ENCODE data around the gene ABTB1.

Gene ABTB1

DNA sequence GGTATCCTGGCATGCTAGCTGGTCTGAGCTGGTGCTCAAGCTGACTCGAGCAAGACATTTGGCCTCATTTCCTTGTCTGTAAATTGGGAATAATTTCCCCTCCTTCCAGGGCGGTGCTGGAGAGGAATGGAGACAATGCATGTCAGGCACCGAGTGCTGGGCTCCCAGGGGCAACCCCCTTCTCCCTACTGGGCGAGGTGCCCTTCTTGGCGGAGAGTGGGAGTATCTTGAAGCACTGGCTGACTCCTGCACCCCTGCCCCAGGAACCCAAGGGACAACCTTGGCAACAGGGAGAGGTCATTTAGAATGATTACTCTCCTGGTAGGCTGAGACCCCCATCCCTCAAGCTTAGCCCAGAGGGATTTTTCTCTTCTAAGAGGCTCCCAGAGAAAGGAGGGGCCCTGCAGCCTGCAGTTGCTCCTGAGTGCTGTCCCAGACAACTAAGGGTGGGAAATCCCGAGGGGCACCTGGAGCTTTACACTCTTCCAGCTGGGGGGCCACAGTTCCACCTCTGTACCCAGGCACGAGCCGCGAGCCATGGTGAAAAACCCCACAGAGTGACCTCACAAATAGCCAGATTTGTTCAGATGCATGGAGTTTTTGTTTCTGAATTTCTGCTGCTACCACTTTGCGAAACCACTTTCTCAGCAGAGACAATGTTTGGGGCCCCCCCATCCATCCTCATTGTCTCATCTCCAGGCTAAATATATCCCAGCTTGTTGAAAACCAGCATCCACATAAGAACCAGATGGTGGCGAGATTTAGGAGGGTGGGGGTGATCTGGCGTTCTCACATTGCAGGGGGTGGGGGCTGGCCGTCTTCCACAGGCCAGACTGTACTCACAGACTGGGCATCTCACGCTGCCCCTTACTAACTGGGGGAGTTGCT lies 44.8 kb downstream of the ABTB1 start:
- TF ChIP-seq, protein P1, sequence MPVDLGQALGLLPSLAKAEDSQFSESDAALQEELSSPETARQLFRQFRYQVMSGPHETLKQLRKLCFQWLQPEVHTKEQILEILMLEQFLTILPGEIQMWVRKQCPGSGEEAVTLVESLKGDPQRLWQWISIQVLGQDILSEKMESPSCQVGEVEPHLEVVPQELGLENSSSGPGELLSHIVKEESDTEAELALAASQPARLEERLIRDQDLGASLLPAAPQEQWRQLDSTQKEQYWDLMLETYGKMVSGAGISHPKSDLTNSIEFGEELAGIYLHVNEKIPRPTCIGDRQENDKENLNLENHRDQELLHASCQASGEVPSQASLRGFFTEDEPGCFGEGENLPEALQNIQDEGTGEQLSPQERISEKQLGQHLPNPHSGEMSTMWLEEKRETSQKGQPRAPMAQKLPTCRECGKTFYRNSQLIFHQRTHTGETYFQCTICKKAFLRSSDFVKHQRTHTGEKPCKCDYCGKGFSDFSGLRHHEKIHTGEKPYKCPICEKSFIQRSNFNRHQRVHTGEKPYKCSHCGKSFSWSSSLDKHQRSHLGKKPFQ (tag by site-specific recombination; IDR thresholded peaks at IDR 0.05) = no peak
- TF ChIP-seq ZNF114 (tag by site-specific recombination; IDR thresholded peaks at IDR 0.05) = no peak
- no peak for TF ChIP-seq ZNF157 (tag by site-specific recombination; IDR thresholded peaks at IDR 0.05)
- no peak for TF ChIP-seq ZNF366 (tag by site-specific recombination; conservative IDR thresholded peaks at IDR 0.05)
- no peak for TF ChIP-seq ZNF202 (tag by site-specific recombination; IDR thresholded peaks at IDR 0.05; ENCODE audit: borderline replicate concordance)
- Histone ChIP-seq H3K9me3 (ENCODE audit: control insufficient read depth, insufficient read depth, low read depth, low read length) (no peaks in the 10 kb centered on the region), H3K36me3 (ENCODE audit: control insufficient read depth in 2 of 2, insufficient read depth in 1 of 2, low read length in 2 of 2) (no peaks in the 10 kb centered on the region), H3K27ac (ENCODE audit: extremely low read depth, low read depth, low read length) (no peak overlapping the region), H3K4me3 (ENCODE audit: low read depth, low read length) (no peak overlapping the region), H3K4me1 (ENCODE audit: control insufficient read depth, insufficient read depth, low read length) (no peaks in the 10 kb centered on the region)
- POLR2A ChIA-PET = no interaction called here
- CTCF ChIA-PET = interaction anchor here (0.6 to 0.7 kb wide), 2 partner anchors 12 to 172 kb away, joined by 3 read pairs; no protein-coding TSS in a partner anchor

- POLR2A ChIA-PET = no interaction called here
- CTCF ChIA-PET = no interaction called here
- Histone ChIP-seq H3K4me1 (ENCODE audit: control insufficient read depth, insufficient read depth, low read length) (no peaks in the 10 kb centered on the region), H3K36me3 (ENCODE audit: control insufficient read depth in 2 of 2, insufficient read depth in 1 of 2, low read length in 2 of 2) (no peaks in the 10 kb centered on the region), H3K27ac (ENCODE audit: extremely low read depth, low read depth, low read length) (no peak overlapping the region), H3K4me3 (ENCODE audit: low read depth, low read length) (no peak overlapping the region), H3K9me3 (ENCODE audit: control insufficient read depth, insufficient read depth, low read depth, low read length) (no peaks in the 10 kb centered on the region)
- TF ChIP-seq ZBTB11 (tag by site-specific recombination; conservative IDR thresholded peaks at IDR 0.05; ENCODE audit: low read depth) = no peak
- no peak for TF ChIP-seq ZNF510 (tag by site-specific recombination; IDR thresholded peaks at IDR 0.05; ENCODE audit: insufficient replicate concordance)
- TF ChIP-seq ZNF48 (tag by site-specific recombination; IDR thresholded peaks at IDR 0.05) = no peak
- TF ChIP-seq, protein P2, sequence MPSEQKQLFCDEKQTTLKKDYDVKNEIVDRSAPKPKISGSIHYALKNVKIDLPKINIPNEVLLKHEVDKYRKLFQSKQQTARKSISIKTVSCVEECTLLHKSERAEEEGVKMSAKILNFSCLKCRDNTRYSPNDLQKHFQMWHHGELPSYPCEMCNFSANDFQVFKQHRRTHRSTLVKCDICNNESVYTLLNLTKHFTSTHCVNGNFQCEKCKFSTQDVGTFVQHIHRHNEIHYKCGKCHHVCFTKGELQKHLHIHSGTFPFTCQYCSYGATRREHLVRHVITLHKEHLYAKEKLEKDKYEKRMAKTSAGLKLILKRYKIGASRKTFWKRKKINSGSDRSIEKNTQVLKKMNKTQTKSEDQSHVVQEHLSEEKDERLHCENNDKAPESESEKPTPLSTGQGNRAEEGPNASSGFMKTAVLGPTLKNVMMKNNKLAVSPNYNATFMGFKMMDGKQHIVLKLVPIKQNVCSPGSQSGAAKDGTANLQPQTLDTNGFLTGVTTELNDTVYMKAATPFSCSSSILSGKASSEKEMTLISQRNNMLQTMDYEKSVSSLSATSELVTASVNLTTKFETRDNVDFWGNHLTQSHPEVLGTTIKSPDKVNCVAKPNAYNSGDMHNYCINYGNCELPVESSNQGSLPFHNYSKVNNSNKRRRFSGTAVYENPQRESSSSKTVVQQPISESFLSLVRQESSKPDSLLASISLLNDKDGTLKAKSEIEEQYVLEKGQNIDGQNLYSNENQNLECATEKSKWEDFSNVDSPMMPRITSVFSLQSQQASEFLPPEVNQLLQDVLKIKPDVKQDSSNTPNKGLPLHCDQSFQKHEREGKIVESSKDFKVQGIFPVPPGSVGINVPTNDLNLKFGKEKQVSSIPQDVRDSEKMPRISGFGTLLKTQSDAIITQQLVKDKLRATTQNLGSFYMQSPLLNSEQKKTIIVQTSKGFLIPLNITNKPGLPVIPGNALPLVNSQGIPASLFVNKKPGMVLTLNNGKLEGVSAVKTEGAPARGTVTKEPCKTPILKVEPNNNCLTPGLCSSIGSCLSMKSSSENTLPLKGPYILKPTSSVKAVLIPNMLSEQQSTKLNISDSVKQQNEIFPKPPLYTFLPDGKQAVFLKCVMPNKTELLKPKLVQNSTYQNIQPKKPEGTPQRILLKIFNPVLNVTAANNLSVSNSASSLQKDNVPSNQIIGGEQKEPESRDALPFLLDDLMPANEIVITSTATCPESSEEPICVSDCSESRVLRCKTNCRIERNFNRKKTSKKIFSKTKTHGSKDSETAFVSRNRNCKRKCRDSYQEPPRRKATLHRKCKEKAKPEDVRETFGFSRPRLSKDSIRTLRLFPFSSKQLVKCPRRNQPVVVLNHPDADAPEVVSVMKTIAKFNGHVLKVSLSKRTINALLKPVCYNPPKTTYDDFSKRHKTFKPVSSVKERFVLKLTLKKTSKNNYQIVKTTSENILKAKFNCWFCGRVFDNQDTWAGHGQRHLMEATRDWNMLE (tag by site-specific recombination; conservative IDR thresholded peaks at IDR 0.05; ENCODE audit: low read depth) = no peak
- no peak for TF ChIP-seq ZNF621 (tag by site-specific recombination; IDR thresholded peaks at IDR 0.05)
- no peak for TF ChIP-seq ZNF239 (tag by site-specific recombination; IDR thresholded peaks at IDR 0.05)
- TF ChIP-seq HOXA7 (CRISPR knock-in tag; IDR thresholded peaks at IDR 0.05; ENCODE audit: borderline replicate concordance) = no peak
- no peak for TF ChIP-seq KLF10 (tag by site-specific recombination; IDR thresholded peaks at IDR 0.05)
Measured at GRCh38 chr3:127718245-127718915, 45.6 kb downstream of the ABTB1 start.

Data from HEK293 (cell line).